Endothelial cell of umbilical vein (primary cell): ENCODE results near the gene UPF2. TPM values are rescaled to one million over a fixed set of nuclear protein-coding genes. Genes with fewer than 3 reads are reported as not detected.

Experiments
- BruUV-seq: library from RNA; stranded (reverse); fragments of 400-500 nt; replicated peaks from 2 replicates; lab custom pipeline; 2021; lab: Mats Ljungman, UMichigan
- CTCF ChIA-PET: fragments of 300-600, 350-600 bp; sonication (Branson Sonifier 250); formaldehyde crosslinking; loops from one replicate; lab custom pipeline; 2021; ENCODE audit warnings: antibody characterized with exemption, inconsistent platforms; lab: Charles Lee
- POLR2A ChIA-PET: fragments of 300-600, 350-600 bp; sonication (Branson Sonifier 250); formaldehyde crosslinking; loops from one replicate; lab custom pipeline; 2021; ENCODE audit warnings: antibody characterized with exemption, inconsistent platforms; lab: Charles Lee
- DNase-seq: peaks from one replicate; pipeline ENCODE4 v3.0.0-alpha.2; 2011; ENCODE audit warnings: low read depth, low spot score
- FAIRE-seq: peaks from 2 replicates; lab custom pipeline; 2011; peaks lifted over from hg19 to GRCh38; lab: Jason Lieb, UNC
- H2AFZ ChIP-seq: 2 replicates; pipeline ENCODE4 v1.6.0; 2012; ENCODE audit warnings: low read depth, low read length, control low read depth, inconsistent platforms
- H3K27ac ChIP-seq: 2 replicates; pipeline ENCODE4 v1.5.1; 2011; ENCODE audit warnings: low read depth, mild to moderate bottlenecking, control low read depth, low read length, moderate library complexity; ENCODE audit not compliant: insufficient read depth
- H3K27me3 ChIP-seq, 2 experiments: 2 replicates each; pipeline versions ENCODE4 v1.6.0 to v1.6.1; 2011; ENCODE audit warnings: low read length in 2 of 2, mixed read lengths in 1 of 2; ENCODE audit not compliant: control insufficient read depth in 2 of 2, insufficient read depth in 2 of 2
- H3K36me3 ChIP-seq, 2 experiments: 2 replicates in 1 of 2; 3 replicates in 1 of 2; pipeline ENCODE4 v1.5.1; 2011; ENCODE audit warnings: low read length in 2 of 2, mild to moderate bottlenecking in 1 of 2, moderate library complexity in 1 of 2; ENCODE audit not compliant: control insufficient read depth in 2 of 2, insufficient read depth in 2 of 2; ENCODE audit errors: extremely low read depth in 1 of 2
- H3K4me1 ChIP-seq: 3 replicates; pipeline ENCODE4 v1.5.1; 2011; ENCODE audit warnings: mild to moderate bottlenecking, low read length; ENCODE audit not compliant: control insufficient read depth, insufficient read depth; ENCODE audit errors: extremely low read depth
- H3K4me2 ChIP-seq: 2 replicates; pipeline ENCODE4 v1.6.1; 2011; ENCODE audit warnings: low read length, control low read depth, mixed read lengths; ENCODE audit not compliant: insufficient read depth
- H3K4me3 ChIP-seq, 3 experiments: fragments of 200-600 bp in 1 of 3; sonication (generic), shearing (Covaris generic) in 1 of 3; replicated peaks in 1 of 3; 2 replicates each; pipeline ENCODE4 v1.5.1; 2011 to 2016; ENCODE audit warnings: control low read depth in 3 of 3, low read length in 3 of 3, mild to moderate bottlenecking in 2 of 3, inconsistent platforms in 1 of 3, low read depth in 1 of 3, moderate library complexity in 1 of 3; ENCODE audit not compliant: insufficient read depth in 1 of 3
- H3K79me2 ChIP-seq: 2 replicates; pipeline ENCODE4 v1.6.0; 2012; ENCODE audit warnings: low read length, inconsistent platforms; ENCODE audit not compliant: control insufficient read depth, insufficient read depth
- H3K9ac ChIP-seq: replicated peaks from 2 replicates; pipeline ENCODE3; 2011; ENCODE audit warnings: low read length, control low read depth; ENCODE audit not compliant: insufficient read depth; ENCODE audit errors: extremely low read depth
- H3K9me1 ChIP-seq: replicated peaks from 3 replicates; pipeline ENCODE4 v1.6.0; 2011; ENCODE audit warnings: mild to moderate bottlenecking, low read length; ENCODE audit not compliant: control insufficient read depth, insufficient read depth; ENCODE audit errors: extremely low read depth
- H3K9me3 ChIP-seq: replicated peaks from 2 replicates; pipeline ENCODE4 v1.5.1; 2012; ENCODE audit warnings: low read length, inconsistent platforms; ENCODE audit not compliant: control insufficient read depth, insufficient read depth
- H4K20me1 ChIP-seq: replicated peaks from 2 replicates; pipeline ENCODE3; 2011; ENCODE audit warnings: mild to moderate bottlenecking, low read length; ENCODE audit not compliant: control insufficient read depth, insufficient read depth; ENCODE audit errors: extremely low read depth
- CTCF ChIP-seq, 2 donors: IDR thresholded peaks; 1 replicate in 1 of 2; 2 replicates in 1 of 2; pipeline ENCODE4 v1.5.1; 2011; ENCODE audit warnings: low read length in 2 of 2, mild to moderate bottlenecking in 2 of 2, moderate library complexity in 2 of 2, control low read depth in 1 of 2, inconsistent platforms in 1 of 2, low read depth in 1 of 2; ENCODE audit not compliant: insufficient read depth in 1 of 2; ENCODE audit errors: extremely low read depth in 1 of 2
- EZH2 ChIP-seq: IDR thresholded peaks from 2 replicates; pipeline ENCODE4 v1.6.1; 2012; ENCODE audit warnings: borderline replicate concordance, low read depth, mild to moderate bottlenecking, moderate library complexity, low read length, inconsistent platforms; ENCODE audit not compliant: severe bottlenecking
- FOS ChIP-seq: IDR thresholded peaks from 2 replicates; pipeline ENCODE4 v1.6.1; 2011; ENCODE audit warnings: mild to moderate bottlenecking, low read length, moderate library complexity, borderline replicate concordance; ENCODE audit not compliant: insufficient read depth
- JUN ChIP-seq: IDR thresholded peaks from 2 replicates; pipeline ENCODE4 v1.6.1; 2011; ENCODE audit warnings: borderline replicate concordance, low read depth; ENCODE audit not compliant: insufficient read length, insufficient read depth
- MAX ChIP-seq: IDR thresholded peaks from 2 replicates; pipeline ENCODE4 v1.6.1; 2011; ENCODE audit not compliant: insufficient read depth, insufficient read length
- MYC ChIP-seq: IDR thresholded peaks from one replicate; pipeline ENCODE4 v1.6.1; 2011; ENCODE audit warnings: mild to moderate bottlenecking, low read depth, low read length
- POLR2A ChIP-seq: IDR thresholded peaks from 2 replicates; pipeline ENCODE4 v1.6.1; 2012; ENCODE audit warnings: low read depth, mild to moderate bottlenecking, control low read depth, low read length
- dilution Hi-C: fragments of 300-500 bp; cut with MboI; formaldehyde crosslinking; loops from one replicate; pipeline ENCODE4 v1.15.0; 2019; ENCODE audit warnings: low sequenced_read_pairs; ENCODE audit not compliant: extremely low pct_ligation_motif_present
- intact Hi-C: fragments of 100-400 bp; cut with micrococcal nuclease; formaldehyde crosslinking; loops from one replicate; pipeline ENCODE4 v1.10.0; 2022
- polyA plus RNA-seq, 4 experiments: library from polyadenylated mRNA; depleted of rRNA in 3 of 4; stranded (reverse) in 3 of 4; unstranded in 1 of 4; fragments of >200 nt; gene quantifications; 2 replicates each; pipeline versions ENCODE4 v1.2.1 to v1.2.3, GENCODE V29; 2011 to 2012; ENCODE audit warnings: missing spikeins in 1 of 4
- total RNA-seq: library from RNA; stranded (reverse); gene quantifications from 2 replicates; pipeline ENCODE4 v1.2.3, GENCODE V29; 2021

UPF2 gene
- total and polyA plus RNA-seq, 2 donors (not counting 3 experiments of a cell fraction or from before 2014, with no cell fraction given), result 4.8 to 27.7 TPM

- H3K9me1 ChIP-seq, result no peaks in the 10 kb centered on the region
- no TSS peak for BruUV-seq
- H3K79me2 ChIP-seq, result no peaks in the 10 kb centered on the region
- no peak overlapping the region for H2AFZ ChIP-seq
- no peaks in the 10 kb centered on the region for H3K9me3 ChIP-seq
- no peak overlapping the region for H3K4me2 ChIP-seq
- no peak overlapping the region for H3K27ac ChIP-seq
- FAIRE-seq (no peak), DNase-seq (no peak)
- H3K27me3 ChIP-seq, result no peaks in the 10 kb centered on the region
- no peak overlapping the region for H3K9ac ChIP-seq
- H3K36me3 ChIP-seq, result no peaks in the 10 kb centered on the region
- H3K4me3 ChIP-seq, result no peak overlapping the region
- TF ChIP-seq JUN (no peak), MYC (no peak), CTCF (IDR thresholded peaks at IDR 0.05; ENCODE audit: extremely low read depth in 1 of 2, insufficient read depth in 1 of 2, low read depth in 1 of 2, low read length in 2 of 2) (no peak), EZH2 (no peak)
- CTCF ChIA-PET, result no interaction called here
- POLR2A ChIA-PET, result no interaction called here
- H4K20me1 ChIP-seq, result no peaks in the 10 kb centered on the region
- intact Hi-C loops (no loop called here), dilution Hi-C loops (no loop called here)
- peaks cover 2% of the 10 kb centered on the region for H3K4me1 ChIP-seq
These were observed 14.1 kb upstream of the UPF2 start for GRCh38 chr10:12056748-12057147.

- Histone ChIP-seq H3K9ac (no peak overlapping the region), H3K9me1 (no peaks in the 10 kb centered on the region), H3K4me1 (peaks cover 2% of the 10 kb centered on the region), H3K9me3 (no peaks in the 10 kb centered on the region), H3K36me3 (no peaks in the 10 kb centered on the region), H4K20me1 (no peaks in the 10 kb centered on the region), H3K27me3 (peaks cover 0 to 1% of the 10 kb centered on the region in 2 experiments), H3K79me2 (no peaks in the 10 kb centered on the region), H3K27ac (no peak overlapping the region), H3K4me2 (no peak overlapping the region), H3K4me3 (no peak overlapping the region), H2AFZ (no peak overlapping the region)
- CTCF ChIA-PET, result no interaction called here
- DNase-seq, result no peak
- FAIRE-seq, result no peak
- POLR2A ChIA-PET, result interaction anchor here (0.6 to 0.7 kb wide), 3 partner anchors 28 to 161 kb away, joined by 4 to 5 read pairs (median 5); no protein-coding TSS in a partner anchor
- no TSS peak for BruUV-seq
- TF ChIP-seq FOS (no peak), MYC (no peak), POLR2A (no peak), CTCF (IDR thresholded peaks at IDR 0.05; ENCODE audit: extremely low read depth in 1 of 2, insufficient read depth in 1 of 2, low read depth in 1 of 2, low read length in 2 of 2) (no peak), EZH2 (no peak), MAX (no peak)
- dilution Hi-C loops, result no loop called here
- intact Hi-C loops, result no loop called here
These were observed 13.1 kb upstream of the UPF2 start for GRCh38 chr10:12055732-12056131.
